Peyer's patch (tissue), 4 donors: ENCODE results near the gene CALR.

Source experiments
- POLR2A ChIP-seq, 2 donors: fragments of 450-650 bp; IDR thresholded peaks; one replicate each; pipeline ENCODE4 v1.5.1; 2017; ENCODE audit warnings: antibody characterized with exemption in 2 of 2, mild to moderate bottlenecking in 2 of 2, moderate library complexity in 2 of 2
- TF ChIP-seq, protein P1 (sequence below), 6 experiments: fragments of 450-650 bp in 4 of 6; fragments of 200-600 bp in 2 of 6; sonication (generic) in 1 of 6; IDR thresholded peaks; one replicate each; pipeline ENCODE4 v1.5.1; 2017 to 2019; ENCODE audit warnings: antibody characterized with exemption in 6 of 6, mild to moderate bottlenecking in 3 of 6, moderate library complexity in 1 of 6

DNA sequence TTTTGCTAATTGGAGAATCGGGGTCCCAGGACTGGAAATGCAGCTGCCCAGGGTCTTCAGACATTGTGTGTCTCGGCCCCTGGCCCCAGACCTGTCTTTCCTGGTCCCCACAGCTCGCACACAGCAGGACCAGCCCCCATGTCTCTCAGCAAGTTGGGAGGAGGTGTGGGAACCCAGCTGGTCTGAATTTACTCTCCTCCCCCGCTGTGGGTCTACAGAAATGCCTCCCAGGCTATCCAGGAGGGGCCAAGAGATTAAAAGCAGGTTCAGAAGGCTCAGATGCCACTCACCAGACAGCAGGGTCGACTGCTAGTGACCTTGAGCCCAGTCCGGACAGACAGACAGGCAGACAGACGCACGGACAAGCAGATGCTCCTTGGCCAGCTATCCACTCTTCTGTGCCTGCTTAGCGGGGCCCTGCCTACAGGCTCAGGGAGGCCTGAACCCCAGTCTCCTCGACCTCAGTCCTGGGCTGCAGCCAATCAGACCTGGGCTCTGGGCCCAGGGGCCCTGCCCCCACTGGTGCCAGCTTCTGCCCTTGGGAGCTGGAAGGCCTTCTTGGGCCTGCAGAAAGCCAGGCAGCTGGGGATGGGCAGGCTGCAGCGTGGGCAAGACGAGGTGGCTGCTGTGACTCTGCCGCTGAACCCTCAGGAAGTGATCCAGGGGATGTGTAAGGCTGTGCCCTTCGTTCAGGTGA, 31.0 kb downstream of the CALR start, which contains the start of gene DAND5:
- TF ChIP-seq, protein P1, sequence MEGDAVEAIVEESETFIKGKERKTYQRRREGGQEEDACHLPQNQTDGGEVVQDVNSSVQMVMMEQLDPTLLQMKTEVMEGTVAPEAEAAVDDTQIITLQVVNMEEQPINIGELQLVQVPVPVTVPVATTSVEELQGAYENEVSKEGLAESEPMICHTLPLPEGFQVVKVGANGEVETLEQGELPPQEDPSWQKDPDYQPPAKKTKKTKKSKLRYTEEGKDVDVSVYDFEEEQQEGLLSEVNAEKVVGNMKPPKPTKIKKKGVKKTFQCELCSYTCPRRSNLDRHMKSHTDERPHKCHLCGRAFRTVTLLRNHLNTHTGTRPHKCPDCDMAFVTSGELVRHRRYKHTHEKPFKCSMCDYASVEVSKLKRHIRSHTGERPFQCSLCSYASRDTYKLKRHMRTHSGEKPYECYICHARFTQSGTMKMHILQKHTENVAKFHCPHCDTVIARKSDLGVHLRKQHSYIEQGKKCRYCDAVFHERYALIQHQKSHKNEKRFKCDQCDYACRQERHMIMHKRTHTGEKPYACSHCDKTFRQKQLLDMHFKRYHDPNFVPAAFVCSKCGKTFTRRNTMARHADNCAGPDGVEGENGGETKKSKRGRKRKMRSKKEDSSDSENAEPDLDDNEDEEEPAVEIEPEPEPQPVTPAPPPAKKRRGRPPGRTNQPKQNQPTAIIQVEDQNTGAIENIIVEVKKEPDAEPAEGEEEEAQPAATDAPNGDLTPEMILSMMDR (IDR thresholded peaks at IDR 0.05): no peak
- TF ChIP-seq POLR2A (IDR thresholded peaks at IDR 0.05): no peak
